GM12878 (cell line): ENCODE data around the gene RALGPS1. TPM values are rescaled to one million over a fixed set of nuclear protein-coding genes. Genes with fewer than 3 reads are reported as not detected.

ENCODE experiments used
- ATAC-seq: fragments of 200-7000 bp; cut with Tn5 transposase; 3 replicates; pipeline ENCODE4 v1.9.1; 2020; ENCODE audit warnings: mild to moderate bottlenecking, moderate library complexity
- BruUV-seq: library from RNA; stranded (reverse); fragments of 400-500 nt; replicated peaks from 2 replicates; lab custom pipeline; 2021; lab: Mats Ljungman, UMichigan
- CTCF ChIA-PET: fragments of 300-600 bp; sonication (Branson Sonifier 250); formaldehyde crosslinking; extraction: SDS; loops from one replicate; lab custom pipeline; 2021; ENCODE audit warnings: inconsistent platforms; lab: Yijun Ruan, JAX
- POLR2A ChIA-PET: fragments of 350-600 bp; formaldehyde crosslinking; extraction: SDS; loops from one replicate; lab custom pipeline; 2021; ENCODE audit warnings: inconsistent platforms; lab: Charles Lee
- RAD21 ChIA-PET: fragments of 300-600 bp; sonication (Branson Sonifier 250); formaldehyde crosslinking; loops from one replicate; lab custom pipeline; 2023; ENCODE audit warnings: antibody characterized with exemption; ENCODE audit not compliant: unreplicated experiment; lab: Charles Lee
- SMC1A ChIA-PET: fragments of 300-600 bp; sonication (Branson Sonifier 250); formaldehyde crosslinking; loops from one replicate; lab custom pipeline; 2023; ENCODE audit not compliant: unreplicated experiment, uncharacterized antibody; lab: Charles Lee
- DNase-seq: peaks from one replicate; pipeline ENCODE4 v3.0.0-alpha.2; 2011; ENCODE audit warnings: low read depth, low spot score
- FAIRE-seq: peaks from 3 replicates; lab custom pipeline; 2011; peaks lifted over from hg19 to GRCh38; lab: Jason Lieb, UNC
- H2AFZ ChIP-seq: 2 replicates; pipeline ENCODE4 v1.6.0; 2011; ENCODE audit warnings: low read depth, low read length, control low read depth; ENCODE audit not compliant: control insufficient read depth
- H3K27ac ChIP-seq: 2 replicates; pipeline ENCODE4 v1.5.1; 2011; ENCODE audit warnings: control low read depth; ENCODE audit not compliant: control insufficient read depth, insufficient read depth
- H3K27me3 ChIP-seq, 2 experiments: replicated peaks in 1 of 2; 2 replicates each; pipeline versions ENCODE4 v1.6.0 to v1.6.1; 2011; ENCODE audit warnings: low read length in 1 of 2; ENCODE audit not compliant: control insufficient read depth in 2 of 2, insufficient read depth in 2 of 2
- H3K36me3 ChIP-seq, 2 experiments: 2 replicates each; pipeline ENCODE4 v1.5.1; 2011; ENCODE audit warnings: low read length in 1 of 2; ENCODE audit not compliant: control insufficient read depth in 2 of 2, insufficient read depth in 2 of 2
- H3K4me1 ChIP-seq: 2 replicates; pipeline ENCODE4 v1.6.1; 2011; ENCODE audit warnings: mild to moderate bottlenecking, low read length, moderate library complexity, mixed read lengths; ENCODE audit not compliant: control insufficient read depth, insufficient read depth
- H3K4me2 ChIP-seq: 2 replicates; pipeline ENCODE4 v1.6.0; 2011; ENCODE audit warnings: control low read depth; ENCODE audit not compliant: control insufficient read depth, insufficient read depth
- H3K4me3 ChIP-seq: fragments of 200-600 bp; sonication (generic); 2 replicates; pipeline ENCODE4 v1.5.1; 2016
- H3K79me2 ChIP-seq: 2 replicates; pipeline ENCODE4 v1.6.0; 2011; ENCODE audit warnings: low read length; ENCODE audit not compliant: control insufficient read depth, insufficient read depth
- H3K9ac ChIP-seq: 2 replicates; pipeline ENCODE4 v1.8.0; 2011; ENCODE audit warnings: low read length, control low read depth, mixed read lengths; ENCODE audit not compliant: control insufficient read depth, insufficient read depth
- H3K9me3 ChIP-seq: replicated peaks from 3 replicates; pipeline ENCODE4 v1.5.1; 2011; ENCODE audit warnings: mild to moderate bottlenecking, low read length; ENCODE audit not compliant: control insufficient read depth, insufficient read depth
- H4K20me1 ChIP-seq: 2 replicates; pipeline ENCODE4 v1.6.0; 2011; ENCODE audit not compliant: control insufficient read depth, insufficient read depth
- ATF3 ChIP-seq: IDR thresholded peaks from 2 replicates; pipeline ENCODE4 v1.6.1; 2011; ENCODE audit warnings: low read depth, mild to moderate bottlenecking, low read length, moderate library complexity, borderline replicate concordance; ENCODE audit errors: extremely low read depth
- EP300 ChIP-seq, 2 experiments: fragments of 150-350 bp in 1 of 2; IDR thresholded peaks; 2 replicates each; pipeline ENCODE4 v1.6.1; 2011 to 2012; ENCODE audit warnings: low read depth in 2 of 2, low read length in 2 of 2, borderline replicate concordance in 1 of 2, improper control_type of control experiment in 1 of 2, inconsistent platforms in 1 of 2; ENCODE audit not compliant: control insufficient read depth in 1 of 2
- HCFC1 ChIP-seq: fragments of 150-350 bp; IDR thresholded peaks from 2 replicates; pipeline ENCODE4 v1.6.1; 2014; ENCODE audit warnings: low read length
- HSF1 ChIP-seq: fragments of 150-350 bp; IDR thresholded peaks from 2 replicates; pipeline ENCODE4 v1.6.1; 2014; ENCODE audit warnings: mild to moderate bottlenecking, low read depth, low read length
- MEF2A ChIP-seq: IDR thresholded peaks from 2 replicates; pipeline ENCODE4 v1.6.1; 2011; ENCODE audit warnings: low read depth, mild to moderate bottlenecking, low read length, moderate library complexity; ENCODE audit not compliant: insufficient read depth
- NR2C1 ChIP-seq: fragments of 450-650 bp; IDR thresholded peaks from 2 replicates; pipeline ENCODE4 v1.6.1; 2017; ENCODE audit warnings: antibody characterized with exemption, mild to moderate bottlenecking, moderate library complexity
- NR2F1 ChIP-seq: fragments of 450-650 bp; conservative IDR thresholded peaks from 2 replicates; pipeline ENCODE4 v1.6.1; 2017; ENCODE audit warnings: mild to moderate bottlenecking
- RBBP5 ChIP-seq: fragments of 200-600 bp; sonication (generic); conservative IDR thresholded peaks from 2 replicates; pipeline ENCODE4 v1.6.1; 2016
- TCF12 ChIP-seq: IDR thresholded peaks from 2 replicates; pipeline ENCODE4 v1.6.1; 2011; ENCODE audit warnings: low read depth, mild to moderate bottlenecking, low read length
- WRNIP1 ChIP-seq: IDR thresholded peaks from 2 replicates; pipeline ENCODE4 v1.6.1; 2011; ENCODE audit warnings: low read depth, low read length, improper control_type of control experiment, borderline replicate concordance
- whole genome bisulfite sequencing: methylation state at CpG from one replicate; pipeline ENCODE4 v1.1.6; 2016; ENCODE audit warnings: low lambda C conversion rate; ENCODE audit not compliant: insufficient replicate concordance, insufficient coverage; ENCODE audit errors: missing lambda C conversion rate; 5-methylcytosine and 5-hydroxymethylcytosine counted together
- in situ Hi-C: fragments of 300-500 bp; cut with MboI; formaldehyde crosslinking; loops from 9 replicates; pipeline ENCODE4 v1.14.3; 2018; ENCODE audit warnings: mixed read lengths
- intact Hi-C: fragments of 100-400 bp; cut with micrococcal nuclease; formaldehyde crosslinking; loops from one replicate; pipeline ENCODE4 v1.14.2; 2022; ENCODE audit not compliant: unreplicated experiment
- polyA plus RNA-seq, 11 experiments: library from polyadenylated mRNA; depleted of rRNA in 4 of 11; unstranded in 6 of 11; stranded (reverse) in 5 of 11; fragments of >200 nt; fragmentation: Nextera tagmentation in 4 of 11; fragmentation: Illumina TruSeq in 1 of 11; extraction: Ambion mirVana in 4 of 11; extraction: Trizol in 1 of 11; gene quantifications; 1 replicate in 1 of 11; 2 replicates in 10 of 11; pipeline versions ENCODE4 v1.2.1 to v1.2.3, GENCODE V29; 2011 to 2016; ENCODE audit warnings: inconsistent platforms in 2 of 11, missing spikeins in 2 of 11, low read depth in 1 of 11
- total RNA-seq, 4 experiments: library from RNA; depleted of rRNA in 3 of 4; stranded (reverse); fragments of >200 nt in 3 of 4; fragmentation: Illumina TruSeq in 1 of 4; extraction: Trizol in 1 of 4; gene quantifications; 2 replicates each; pipeline versions ENCODE4 v1.2.1 to v1.2.3, GENCODE V29; 2013 to 2021

The RALGPS1 gene
- total and polyA plus RNA-seq, 10 of the 15 experiments (the other 5 are each of a cell fraction or from before 2014, with no cell fraction given), result 0.13 to 5.6 (median 2.7) TPM

GRCh38 chr9:127079446-127080140, 165.0 kb downstream of the RALGPS1 start (continued):
- no peak for TF ChIP-seq HSF1
- TF ChIP-seq, all 136 proteins: peak for 0

GRCh38 chr9:127081250-127082185, 166.9 kb downstream of the RALGPS1 start:
- H3K36me3 ChIP-seq, result no peaks in the 10 kb centered on the region; a peak in 1 of 4 replicates
- intact Hi-C loops, result no loop called here
- no peaks in the 10 kb centered on the region for H3K4me1 ChIP-seq
- SMC1A ChIA-PET, result interaction anchor here (0.9 to 2.9 kb wide), 4 partner anchors 10 to 39 kb away, joined by 4 to 12 read pairs (median 4); no protein-coding TSS in a partner anchor
- no peak for DNase-seq
- CTCF ChIA-PET, result no interaction called here
- RAD21 ChIA-PET, result no interaction called here
- POLR2A ChIA-PET, result interaction anchor here (0.5 to 1.9 kb wide), 2 partner anchors 10 to 35 kb away, joined by 6 to 8 read pairs; no protein-coding TSS in a partner anchor
- H2AFZ ChIP-seq, result no peak overlapping the region
- in situ Hi-C loops, result no loop called here
- H4K20me1 ChIP-seq, result no peaks in the 10 kb centered on the region
- no peaks in the 10 kb centered on the region for H3K27me3 ChIP-seq
- H3K4me3 ChIP-seq, result no peak overlapping the region
- no peak for ATAC-seq
- no peak for FAIRE-seq
- no peak overlapping the region for H3K4me2 ChIP-seq
- TF ChIP-seq NR2C1 (no peak), NR2F1 (no peak), MEF2A (no peak), RBBP5 (no peak), WRNIP1 (no peak), EP300 (IDR thresholded peaks at IDR 0.05; ENCODE audit: borderline replicate concordance in 1 of 2, control insufficient read depth in 1 of 2, low read depth in 2 of 2, low read length in 2 of 2) (no peak), ATF3 (no peak), HCFC1 (no peak), TCF12 (no peak)
- BruUV-seq, result no TSS peak
- no peaks in the 10 kb centered on the region for H3K79me2 ChIP-seq
- H3K27ac ChIP-seq, result no peak overlapping the region
- H3K9me3 ChIP-seq, result no peaks in the 10 kb centered on the region
- 83% methylated on average over 8 of the region's 8 CpGs for WGBS
- H3K9ac ChIP-seq, result no peak overlapping the region
